GM19351 (cell line): ENCODE data around the gene STIL.
A peak's percentile ranks its signal among the peaks of the same experiment; 100 is the strongest.
"Not testable (repeated sequence)": the region's sequence is repeated elsewhere in the genome, so short reads cannot be mapped to it uniquely, and the experiment has no call there.

Experiments
- ATAC-seq: cut with Tn5 transposase; IDR thresholded peaks from one replicate; pipeline ENCODE4 v1.9.1; 2021; ENCODE audit warnings: mild to moderate bottlenecking, moderate library complexity; ENCODE audit not compliant: unreplicated experiment

STIL gene

GRCh38 chr1:47323599-47324031, 9.7 kb upstream of the STIL start:
- ATAC-seq, result no peak

- ATAC-seq, result not testable (repeated sequence)
Observed at GRCh38 chr1:47319968-47320367, 6.0 kb upstream of the STIL start.

- ATAC-seq, result no peak
Observed at GRCh38 chr1:47317841-47318240, 3.9 kb upstream of the STIL start.

GRCh38 chr1:47309427-47309826, 4.5 kb downstream of the STIL start:
- ATAC-seq, result no peak

GRCh38 chr1:47302472-47302871, 11.5 kb downstream of the STIL start:
- ATAC-seq, result no peak

GRCh38 chr1:47298025-47298699, 15.8 kb downstream of the STIL start:
- no peak for ATAC-seq

DNA sequence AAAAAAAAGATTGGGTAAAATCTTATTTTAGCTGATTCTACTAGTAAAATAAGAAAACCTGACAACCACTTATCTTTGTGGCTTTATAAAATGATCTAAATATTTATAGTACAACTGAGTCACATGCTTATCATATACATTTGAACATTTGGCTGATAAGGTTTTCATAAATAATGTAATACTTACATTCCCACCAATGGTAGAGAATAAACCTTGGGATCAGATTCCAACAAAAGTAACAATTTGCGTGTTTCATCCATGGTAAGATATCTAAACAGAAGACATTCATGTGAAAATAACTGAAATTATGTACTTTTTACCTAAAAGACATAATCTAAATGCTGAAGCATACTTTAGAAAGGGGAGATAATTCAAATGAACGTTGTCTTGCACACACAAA, 18.4 kb downstream of the STIL start:
- ATAC-seq, result no peak

GRCh38 chr1:47294863-47295262, 19.1 kb downstream of the STIL start:
- ATAC-seq, result not testable (repeated sequence)

GRCh38 chr1:47288116-47288515, 25.8 kb downstream of the STIL start:
- ATAC-seq, result not testable (repeated sequence)

DNA sequence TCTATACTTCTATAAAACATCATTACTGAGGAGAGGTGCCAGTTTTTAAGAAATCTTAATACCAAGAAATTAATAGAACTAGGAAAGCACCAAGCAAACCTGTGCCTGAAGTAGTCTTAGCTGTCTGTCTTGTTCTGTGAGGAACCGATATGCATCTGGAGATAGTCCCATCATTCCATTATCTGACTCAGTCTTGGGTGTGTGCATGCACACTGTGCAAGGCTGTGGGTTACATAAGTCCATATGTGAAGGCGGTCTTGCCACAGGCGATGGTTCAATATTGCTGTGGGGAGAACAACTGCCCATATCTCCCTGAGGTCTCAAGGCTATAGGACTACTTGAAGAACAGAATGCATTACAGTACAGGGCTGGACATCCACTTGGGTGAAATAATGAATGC, 33.8 kb downstream of the STIL start:
- ATAC-seq, result no peak

- ATAC-seq, result no peak
Observed at GRCh38 chr1:47276850-47277249, 37.1 kb downstream of the STIL start.

DNA sequence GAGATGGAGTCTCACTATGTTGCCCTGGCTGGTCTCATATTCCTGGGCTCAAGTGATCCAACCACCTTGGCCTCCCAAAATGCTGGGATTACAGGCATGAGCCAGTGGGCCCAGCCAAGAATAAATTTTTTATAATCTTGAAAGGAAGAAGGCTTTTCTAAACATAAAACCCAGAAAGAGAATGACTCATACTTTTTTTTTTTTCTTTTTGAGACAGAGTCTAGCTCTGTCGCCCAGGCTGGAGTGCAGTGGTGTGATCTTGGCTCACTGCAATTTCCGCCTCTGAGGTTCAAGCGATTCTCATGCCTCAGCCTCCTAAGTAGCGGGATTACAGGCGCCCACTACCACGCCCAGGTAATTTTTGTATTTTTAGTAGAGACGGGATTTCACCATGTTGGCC, 38.1 kb downstream of the STIL start:
- ATAC-seq, result not testable (repeated sequence)

GRCh38 chr1:47265529-47265928, 48.4 kb downstream of the STIL start:
- ATAC-seq, result not testable (repeated sequence)

DNA sequence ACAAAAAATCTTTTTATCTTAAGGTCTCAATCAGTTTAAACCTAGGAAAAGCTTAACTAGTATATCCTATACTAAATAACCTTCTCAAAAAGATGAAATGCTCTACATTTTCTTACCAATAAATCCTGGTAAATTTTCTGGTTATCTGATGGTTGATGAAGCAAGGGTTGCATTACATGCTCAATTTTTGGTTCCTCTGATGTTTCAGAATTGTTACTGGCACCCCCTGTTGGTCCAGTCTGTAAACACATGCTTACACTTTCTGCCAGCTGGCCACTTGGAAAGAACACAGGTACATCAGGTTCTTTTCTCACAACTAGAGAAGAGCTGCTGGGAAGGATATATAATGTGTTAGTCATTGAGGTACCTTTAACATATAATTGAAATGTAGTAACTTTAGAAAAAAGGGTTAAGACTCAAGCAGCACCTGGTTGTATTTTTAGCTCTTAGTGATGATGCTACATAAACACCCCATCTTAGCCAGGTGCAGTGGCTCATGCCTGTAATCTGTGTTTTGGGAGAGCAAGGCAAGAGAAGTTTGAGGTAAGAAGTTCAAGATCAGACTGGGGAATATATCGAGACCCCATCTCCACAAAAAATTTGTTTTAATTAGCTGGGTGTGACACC, 51.0 kb downstream of the STIL start:
- ATAC-seq, result peak; percentile 68

- no peak for ATAC-seq
Observed at GRCh38 chr1:47257224-47257623, 56.7 kb downstream of the STIL start.

GRCh38 chr1:47252795-47253194, 61.2 kb downstream of the STIL start:
- ATAC-seq, result no peak

- no peak for ATAC-seq
Observed at GRCh38 chr1:47252369-47252768, 61.6 kb downstream of the STIL start.

- no peak for ATAC-seq
Observed at GRCh38 chr1:47249755-47250154, 64.2 kb downstream of the STIL start.

DNA sequence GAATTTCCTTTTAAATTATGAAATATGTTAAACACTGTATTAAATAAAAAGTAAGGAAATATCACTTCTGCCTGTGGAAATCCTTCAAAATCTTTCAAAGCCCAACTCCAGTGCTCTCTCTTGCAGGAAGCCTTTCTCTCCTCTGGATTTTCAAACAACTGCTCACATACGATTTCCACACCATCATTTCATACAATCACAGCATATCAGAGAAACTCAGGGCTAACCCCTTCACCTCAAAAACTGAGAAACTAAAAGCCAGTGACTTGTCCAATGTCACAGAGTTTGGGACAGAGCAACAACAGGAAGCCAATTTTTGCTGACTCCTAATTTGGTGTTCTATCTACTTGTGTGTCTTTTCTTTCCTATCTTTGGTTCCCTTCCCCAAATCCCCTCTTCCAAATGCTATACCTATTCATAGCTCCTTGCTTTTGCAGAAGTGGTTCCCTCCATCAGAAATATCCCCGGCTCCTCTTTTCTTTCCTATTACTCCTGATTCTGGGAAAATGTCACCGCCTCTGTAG, 69.5 kb downstream of the STIL start:
- ATAC-seq, result no peak

DNA sequence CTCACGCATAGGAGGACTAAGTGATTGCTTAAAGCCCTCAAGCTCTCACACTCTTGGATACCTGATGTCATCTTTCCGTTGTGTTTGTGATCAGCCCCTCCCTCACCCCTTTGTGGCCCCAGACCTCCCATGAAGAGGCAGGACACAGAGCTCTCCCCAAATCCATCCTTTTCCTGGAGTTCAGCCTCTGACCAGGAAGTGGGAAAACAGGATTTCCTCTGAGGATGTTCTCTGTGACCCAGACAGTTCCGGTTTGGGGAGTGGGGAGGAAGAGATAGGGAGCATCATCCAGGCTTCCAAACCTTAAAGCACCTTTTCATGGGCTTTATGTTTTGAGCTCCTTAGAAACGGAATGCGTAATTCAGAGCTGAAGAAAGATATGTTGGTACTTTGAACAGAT, 70.0 kb downstream of the STIL start:
- ATAC-seq, result no peak

DNA sequence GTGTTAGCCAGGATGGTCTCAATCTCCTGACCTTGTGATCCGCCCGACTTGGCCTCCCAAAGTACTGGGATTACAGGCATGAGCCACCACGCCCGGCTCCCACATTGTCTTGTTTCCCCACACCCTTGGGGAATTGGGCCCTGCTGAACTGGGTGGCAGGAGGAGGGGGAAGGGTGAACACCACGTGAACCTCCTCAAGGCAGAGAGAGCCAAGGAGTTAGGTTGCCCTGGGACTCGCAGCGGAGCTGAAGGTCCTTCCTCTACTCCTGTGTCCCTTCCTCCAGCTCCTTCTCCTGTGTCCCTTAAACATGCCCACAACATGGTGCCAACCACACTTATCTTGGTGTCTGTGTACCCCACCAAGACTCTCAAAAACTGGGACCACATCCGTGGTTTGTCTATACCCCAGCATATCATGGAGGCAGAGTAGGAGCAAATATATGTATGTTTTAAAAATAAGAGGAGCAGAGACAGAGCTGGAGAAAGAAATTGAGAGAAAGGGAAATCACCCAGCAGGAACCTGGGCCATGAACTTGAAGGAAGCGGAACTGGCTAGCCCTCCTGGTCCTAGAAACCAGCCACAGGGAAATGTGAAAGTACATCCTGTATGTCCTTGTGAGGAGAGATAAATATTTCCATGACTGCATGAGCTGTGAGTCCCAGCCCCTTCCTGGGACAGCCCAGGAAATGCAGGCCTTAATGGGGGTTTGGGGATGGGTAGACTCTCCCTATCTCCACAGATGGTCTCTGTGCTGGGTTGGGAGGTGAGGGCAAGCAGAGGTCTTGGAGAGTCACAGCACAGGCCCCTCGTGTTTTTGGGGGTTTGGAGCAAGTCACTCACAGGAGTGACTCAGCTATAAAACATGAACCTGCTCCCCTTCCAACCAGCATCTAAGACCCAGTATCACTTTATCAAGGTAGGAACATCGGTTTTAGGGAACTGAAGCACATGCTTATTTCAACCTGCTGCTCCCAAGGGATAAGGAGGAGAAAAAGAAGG, 72.5 kb downstream of the STIL start:
- ATAC-seq, result no peak
